Endothelial cell of umbilical vein (primary cell): ENCODE data around the gene SIGLEC10. TPM values are rescaled to one million over a fixed set of nuclear protein-coding genes. Genes with fewer than 3 reads are reported as not detected.

Source experiments
- BruUV-seq: library from RNA; stranded (reverse); fragments of 400-500 nt; replicated peaks from 2 replicates; lab custom pipeline; 2021; lab: Mats Ljungman, UMichigan
- CTCF ChIA-PET: fragments of 300-600, 350-600 bp; sonication (Branson Sonifier 250); formaldehyde crosslinking; loops from one replicate; lab custom pipeline; 2021; ENCODE audit warnings: antibody characterized with exemption, inconsistent platforms; lab: Charles Lee
- POLR2A ChIA-PET: fragments of 300-600, 350-600 bp; sonication (Branson Sonifier 250); formaldehyde crosslinking; loops from one replicate; lab custom pipeline; 2021; ENCODE audit warnings: antibody characterized with exemption, inconsistent platforms; lab: Charles Lee
- DNase-seq: peaks from one replicate; pipeline ENCODE4 v3.0.0-alpha.2; 2011; ENCODE audit warnings: low read depth, low spot score
- FAIRE-seq: peaks from 2 replicates; lab custom pipeline; 2011; peaks lifted over from hg19 to GRCh38; lab: Jason Lieb, UNC
- H2AFZ ChIP-seq: 2 replicates; pipeline ENCODE4 v1.6.0; 2012; ENCODE audit warnings: low read depth, low read length, control low read depth, inconsistent platforms
- H3K27ac ChIP-seq: 2 replicates; pipeline ENCODE4 v1.5.1; 2011; ENCODE audit warnings: low read depth, mild to moderate bottlenecking, control low read depth, low read length, moderate library complexity; ENCODE audit not compliant: insufficient read depth
- H3K27me3 ChIP-seq, 2 experiments: 2 replicates each; pipeline versions ENCODE4 v1.6.0 to v1.6.1; 2011; ENCODE audit warnings: low read length in 2 of 2, mixed read lengths in 1 of 2; ENCODE audit not compliant: control insufficient read depth in 2 of 2, insufficient read depth in 2 of 2
- H3K36me3 ChIP-seq, 2 experiments: 2 replicates in 1 of 2; 3 replicates in 1 of 2; pipeline ENCODE4 v1.5.1; 2011; ENCODE audit warnings: low read length in 2 of 2, mild to moderate bottlenecking in 1 of 2, moderate library complexity in 1 of 2; ENCODE audit not compliant: control insufficient read depth in 2 of 2, insufficient read depth in 2 of 2; ENCODE audit errors: extremely low read depth in 1 of 2
- H3K4me1 ChIP-seq: 3 replicates; pipeline ENCODE4 v1.5.1; 2011; ENCODE audit warnings: mild to moderate bottlenecking, low read length; ENCODE audit not compliant: control insufficient read depth, insufficient read depth; ENCODE audit errors: extremely low read depth
- H3K4me2 ChIP-seq: 2 replicates; pipeline ENCODE4 v1.6.1; 2011; ENCODE audit warnings: low read length, control low read depth, mixed read lengths; ENCODE audit not compliant: insufficient read depth
- H3K4me3 ChIP-seq, 3 experiments: fragments of 200-600 bp in 1 of 3; sonication (generic), shearing (Covaris generic) in 1 of 3; replicated peaks in 1 of 3; 2 replicates each; pipeline ENCODE4 v1.5.1; 2011 to 2016; ENCODE audit warnings: control low read depth in 3 of 3, low read length in 3 of 3, mild to moderate bottlenecking in 2 of 3, inconsistent platforms in 1 of 3, low read depth in 1 of 3, moderate library complexity in 1 of 3; ENCODE audit not compliant: insufficient read depth in 1 of 3
- H3K79me2 ChIP-seq: 2 replicates; pipeline ENCODE4 v1.6.0; 2012; ENCODE audit warnings: low read length, inconsistent platforms; ENCODE audit not compliant: control insufficient read depth, insufficient read depth
- H3K9ac ChIP-seq: replicated peaks from 2 replicates; pipeline ENCODE3; 2011; ENCODE audit warnings: low read length, control low read depth; ENCODE audit not compliant: insufficient read depth; ENCODE audit errors: extremely low read depth
- H3K9me1 ChIP-seq: replicated peaks from 3 replicates; pipeline ENCODE4 v1.6.0; 2011; ENCODE audit warnings: mild to moderate bottlenecking, low read length; ENCODE audit not compliant: control insufficient read depth, insufficient read depth; ENCODE audit errors: extremely low read depth
- H3K9me3 ChIP-seq: replicated peaks from 2 replicates; pipeline ENCODE4 v1.5.1; 2012; ENCODE audit warnings: low read length, inconsistent platforms; ENCODE audit not compliant: control insufficient read depth, insufficient read depth
- H4K20me1 ChIP-seq: replicated peaks from 2 replicates; pipeline ENCODE3; 2011; ENCODE audit warnings: mild to moderate bottlenecking, low read length; ENCODE audit not compliant: control insufficient read depth, insufficient read depth; ENCODE audit errors: extremely low read depth
- CTCF ChIP-seq, 2 donors: IDR thresholded peaks; 1 replicate in 1 of 2; 2 replicates in 1 of 2; pipeline ENCODE4 v1.5.1; 2011; ENCODE audit warnings: low read length in 2 of 2, mild to moderate bottlenecking in 2 of 2, moderate library complexity in 2 of 2, control low read depth in 1 of 2, inconsistent platforms in 1 of 2, low read depth in 1 of 2; ENCODE audit not compliant: insufficient read depth in 1 of 2; ENCODE audit errors: extremely low read depth in 1 of 2
- EZH2 ChIP-seq: IDR thresholded peaks from 2 replicates; pipeline ENCODE4 v1.6.1; 2012; ENCODE audit warnings: borderline replicate concordance, low read depth, mild to moderate bottlenecking, moderate library complexity, low read length, inconsistent platforms; ENCODE audit not compliant: severe bottlenecking
- FOS ChIP-seq: IDR thresholded peaks from 2 replicates; pipeline ENCODE4 v1.6.1; 2011; ENCODE audit warnings: mild to moderate bottlenecking, low read length, moderate library complexity, borderline replicate concordance; ENCODE audit not compliant: insufficient read depth
- GATA2 ChIP-seq: IDR thresholded peaks from 2 replicates; pipeline ENCODE4 v1.7.0; 2011; ENCODE audit warnings: low read depth, mild to moderate bottlenecking, moderate library complexity, mixed read lengths, low read length; ENCODE audit not compliant: insufficient read length, insufficient read depth
- JUN ChIP-seq: IDR thresholded peaks from 2 replicates; pipeline ENCODE4 v1.6.1; 2011; ENCODE audit warnings: borderline replicate concordance, low read depth; ENCODE audit not compliant: insufficient read length, insufficient read depth
- MAX ChIP-seq: IDR thresholded peaks from 2 replicates; pipeline ENCODE4 v1.6.1; 2011; ENCODE audit not compliant: insufficient read depth, insufficient read length
- MYC ChIP-seq: IDR thresholded peaks from one replicate; pipeline ENCODE4 v1.6.1; 2011; ENCODE audit warnings: mild to moderate bottlenecking, low read depth, low read length
- POLR2A ChIP-seq: IDR thresholded peaks from 2 replicates; pipeline ENCODE4 v1.6.1; 2012; ENCODE audit warnings: low read depth, mild to moderate bottlenecking, control low read depth, low read length
- POLR2AphosphoS5 ChIP-seq: IDR thresholded peaks from 2 replicates; pipeline ENCODE4 v1.6.1; 2012; ENCODE audit warnings: low read depth, mild to moderate bottlenecking, control low read depth, low read length, moderate library complexity; ENCODE audit not compliant: insufficient read depth
- dilution Hi-C: fragments of 300-500 bp; cut with MboI; formaldehyde crosslinking; loops from one replicate; pipeline ENCODE4 v1.15.0; 2019; ENCODE audit warnings: low sequenced_read_pairs; ENCODE audit not compliant: extremely low pct_ligation_motif_present
- intact Hi-C: fragments of 100-400 bp; cut with micrococcal nuclease; formaldehyde crosslinking; loops from one replicate; pipeline ENCODE4 v1.10.0; 2022
- polyA plus RNA-seq, 4 experiments: library from polyadenylated mRNA; depleted of rRNA in 3 of 4; stranded (reverse) in 3 of 4; unstranded in 1 of 4; fragments of >200 nt; gene quantifications; 2 replicates each; pipeline versions ENCODE4 v1.2.1 to v1.2.3, GENCODE V29; 2011 to 2012; ENCODE audit warnings: missing spikeins in 1 of 4
- total RNA-seq: library from RNA; stranded (reverse); gene quantifications from 2 replicates; pipeline ENCODE4 v1.2.3, GENCODE V29; 2021

SIGLEC10 gene
- total and polyA plus RNA-seq, 2 donors (not counting 3 experiments of a cell fraction or from before 2014, with no cell fraction given), result not detected

- Histone ChIP-seq H3K79me2 (no peaks in the 10 kb centered on the region), H3K4me2 (no peak overlapping the region), H3K27ac (no peak overlapping the region), H3K4me3 (no peak overlapping the region), H3K27me3 (no peaks in the 10 kb centered on the region), H4K20me1 (no peaks in the 10 kb centered on the region), H3K9me1 (no peaks in the 10 kb centered on the region), H2AFZ (no peak overlapping the region), H3K4me1 (no peaks in the 10 kb centered on the region), H3K36me3 (no peaks in the 10 kb centered on the region), H3K9ac (no peak overlapping the region), H3K9me3 (no peaks in the 10 kb centered on the region)
- FAIRE-seq (no peak), DNase-seq (no peak)
- POLR2A ChIA-PET, result no interaction called here
- TF ChIP-seq MYC, result no peak
- no peak for TF ChIP-seq POLR2AphosphoS5
- TF ChIP-seq JUN, result no peak
- TF ChIP-seq CTCF (IDR thresholded peaks at IDR 0.05; ENCODE audit: extremely low read depth in 1 of 2, insufficient read depth in 1 of 2, low read depth in 1 of 2, low read length in 2 of 2), result no peak
- TF ChIP-seq GATA2, result no peak
- no peak for TF ChIP-seq MAX
- TF ChIP-seq POLR2A, result no peak
- no peak for TF ChIP-seq EZH2
- no peak for TF ChIP-seq FOS
- dilution Hi-C loops (no loop called here), intact Hi-C loops (no loop called here)
- CTCF ChIA-PET, result interaction anchor here (1.4 to 1.6 kb wide), 2 partner anchors 20 to 101 kb away, joined by 3 read pairs; no protein-coding TSS in a partner anchor
- BruUV-seq, result no TSS peak
These were observed 23.5 kb upstream of the SIGLEC10 start for GRCh38 chr19:51440846-51441409.
